Adrenal gland (tissue), 12 donors: ENCODE measurements around the gene SNX5. TPM values are rescaled to one million over a fixed set of nuclear protein-coding genes. Genes with fewer than 3 reads are reported as not detected.
A peak's percentile ranks its signal among the peaks of the same experiment; 100 is the strongest.

ENCODE experiments used
- DNase-seq, 7 donors: peaks; one replicate each; pipeline ENCODE4 v3.0.0-alpha.2; 2019 to 2020
- H3K27ac ChIP-seq, 5 donors: fragments of 200-600 bp; sonication (generic) in 4 of 5; 1 replicate in 3 of 5; 2 replicates in 2 of 5; pipeline versions ENCODE4 v1.5.1 to v1.8.0; 2016 to 2020; ENCODE audit warnings: mild to moderate bottlenecking in 1 of 5
- H3K27me3 ChIP-seq: fragments of 200-600 bp; 2 replicates; pipeline ENCODE4 v1.8.0; 2021
- H3K36me3 ChIP-seq, 2 donors: fragments of 200-600 bp; replicated peaks in 1 of 2; 1 replicate in 1 of 2; 2 replicates in 1 of 2; pipeline versions ENCODE4 v1.5.1 to v1.8.0; 2018 to 2022
- H3K4me1 ChIP-seq, 2 donors: fragments of 200-600 bp; replicated peaks in 1 of 2; 1 replicate in 1 of 2; 2 replicates in 1 of 2; pipeline versions ENCODE4 v1.5.1 to v1.8.0; 2018 to 2021
- H3K4me3 ChIP-seq, 4 donors: fragments of 200-600 bp; sonication (generic) in 3 of 4; one replicate each; pipeline ENCODE4 v1.5.1; 2016 to 2018
- H3K9me3 ChIP-seq, 3 donors: fragments of 200-600 bp; sonication (generic) in 1 of 3; replicated peaks in 1 of 3; 1 replicate in 2 of 3; 2 replicates in 1 of 3; pipeline versions ENCODE4 v1.5.1 to v1.8.0; 2016 to 2021
- POLR2A ChIP-seq, 2 donors: fragments of 450-650 bp; IDR thresholded peaks; one replicate each; pipeline ENCODE4 v1.6.1; 2017; ENCODE audit warnings: antibody characterized with exemption in 2 of 2, mild to moderate bottlenecking in 2 of 2, moderate library complexity in 1 of 2
- WGBS, 4 donors: extraction: QIAGEN DNeasy Blood & Tissue Kit in 2 of 4; methylation state at CpG; one replicate each; pipeline versions ENCODE4 v1.1.5 to v1.1.7; 2013 to 2017; 5-methylcytosine and 5-hydroxymethylcytosine counted together
- intact Hi-C, 2 donors: fragments of 100-400 bp; cut with DNase I; formaldehyde crosslinking; loops; one replicate each; pipeline versions ENCODE4 v1.14.1 to v1.15.0; 2022 to 2023
- polyA plus RNA-seq, 3 donors: library from polyadenylated mRNA; stranded (reverse); fragments of 200-250 nt in 2 of 3; fragments of 350-450 nt in 1 of 3; fragmentation: Illumina TruSeq in 1 of 3; extraction: RNeasy Lipid Tissue Mini Kit (QIAGEN cat#74804) in 1 of 3; gene quantifications; one replicate each; pipeline ENCODE4 v1.2.3, GENCODE V29; 2013 to 2014
- total RNA-seq, 9 donors: library from RNA; depleted of rRNA in 4 of 9; stranded (reverse); fragments of >200 nt in 4 of 9; fragments of 120-200 nt in 1 of 9; fragmentation: NEBNext Ultra II Directional in 1 of 9; extraction: Animal tissue kit (Norgen Biotek cat#: 25700) in 1 of 9; gene quantifications; one replicate each; pipeline versions ENCODE4 v1.1.0 to v1.2.4, GENCODE V29; 2013 to 2023
- TF ChIP-seq, protein P1 (sequence below), 6 experiments: fragments of 450-650 bp in 4 of 6; fragments of 200-600 bp in 2 of 6; sonication (generic) in 1 of 6; IDR thresholded peaks; 1 replicate in 5 of 6; 2 replicates in 1 of 6; pipeline versions ENCODE4 v1.5.1 to v1.8.0; 2016 to 2021; ENCODE audit warnings: antibody characterized with exemption in 6 of 6, mild to moderate bottlenecking in 2 of 6, moderate library complexity in 1 of 6
- donor health status: healthy with polysubstance abuse.
- donor health status: Bipolar disorder and iron deficiency.
- donor health status: DM: yes; HTN: yes; CAD: no.
- donor health status: DM: no; HTN: no; CAD: no.
- donor health status: DM: no; HTN: no; CAD: no.
- donor health status: DM: yes; HTN: yes; CAD: no.

SNX5 gene
- total and polyA plus RNA-seq, 12 donors, result 103 to 201 (median 144) TPM

- Histone ChIP-seq H3K4me3 (no peak overlapping the region), H3K27ac (peak overlapping the region in 2 of 5 donors; percentile 54 to 72)
- DNase-seq, result peak in 6 of 7 donors; percentile 40 to 69 (median 62)
Observed at GRCh38 chr20:17910828-17911294, 57.7 kb downstream of the SNX5 start.

GRCh38 chr20:17909869-17910321 is 58.7 kb downstream of the SNX5 start:
- intact Hi-C loops, result loop anchor here (10.0 kb wide), 2 partner anchors 375 to 405 kb away; partner anchors contain the start of gene BFSP1 (in 1 of the 2)
- 67 to 80% (median 71%) methylated on average over 4 of the region's 4 CpGs for WGBS, 4 donors
- Histone ChIP-seq H3K9me3 (no peaks in the 10 kb centered on the region), H3K4me3 (no peak overlapping the region), H3K27me3 (no peaks in the 10 kb centered on the region), H3K36me3 (no peaks in the 10 kb centered on the region), H3K27ac (peak overlapping the region in 1 of 5 donors; percentile 3), H3K4me1 (peaks cover 0 to 18% of the 10 kb centered on the region in 2 donors)
- DNase-seq, result no peak
- no peak for TF ChIP-seq POLR2A (IDR thresholded peaks at IDR 0.05)
- TF ChIP-seq, protein P1, sequence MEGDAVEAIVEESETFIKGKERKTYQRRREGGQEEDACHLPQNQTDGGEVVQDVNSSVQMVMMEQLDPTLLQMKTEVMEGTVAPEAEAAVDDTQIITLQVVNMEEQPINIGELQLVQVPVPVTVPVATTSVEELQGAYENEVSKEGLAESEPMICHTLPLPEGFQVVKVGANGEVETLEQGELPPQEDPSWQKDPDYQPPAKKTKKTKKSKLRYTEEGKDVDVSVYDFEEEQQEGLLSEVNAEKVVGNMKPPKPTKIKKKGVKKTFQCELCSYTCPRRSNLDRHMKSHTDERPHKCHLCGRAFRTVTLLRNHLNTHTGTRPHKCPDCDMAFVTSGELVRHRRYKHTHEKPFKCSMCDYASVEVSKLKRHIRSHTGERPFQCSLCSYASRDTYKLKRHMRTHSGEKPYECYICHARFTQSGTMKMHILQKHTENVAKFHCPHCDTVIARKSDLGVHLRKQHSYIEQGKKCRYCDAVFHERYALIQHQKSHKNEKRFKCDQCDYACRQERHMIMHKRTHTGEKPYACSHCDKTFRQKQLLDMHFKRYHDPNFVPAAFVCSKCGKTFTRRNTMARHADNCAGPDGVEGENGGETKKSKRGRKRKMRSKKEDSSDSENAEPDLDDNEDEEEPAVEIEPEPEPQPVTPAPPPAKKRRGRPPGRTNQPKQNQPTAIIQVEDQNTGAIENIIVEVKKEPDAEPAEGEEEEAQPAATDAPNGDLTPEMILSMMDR (IDR thresholded peaks at IDR 0.05), result no peak

More at GRCh38 chr20:17910828-17911294, 57.7 kb downstream of the SNX5 start:
- Histone ChIP-seq H3K27me3 (no peaks in the 10 kb centered on the region), H3K4me1 (peaks cover 0 to 18% of the 10 kb centered on the region in 2 donors), H3K36me3 (no peaks in the 10 kb centered on the region), H3K9me3 (no peaks in the 10 kb centered on the region)
- peak in 1 of 2 donors; percentile 18 for TF ChIP-seq POLR2A (IDR thresholded peaks at IDR 0.05)
- TF ChIP-seq, protein P1 (IDR thresholded peaks at IDR 0.05), result no peak
- 21 to 27% (median 22%) methylated on average over 6 of the region's 6 CpGs for WGBS, 4 donors
- intact Hi-C loops, result no loop called here

- Histone ChIP-seq H3K9me3 (no peaks in the 10 kb centered on the region), H3K36me3 (no peaks in the 10 kb centered on the region), H3K27ac (no peak overlapping the region), H3K4me1 (peaks cover 0 to 7% of the 10 kb centered on the region in 2 donors), H3K27me3 (no peaks in the 10 kb centered on the region), H3K4me3 (no peak overlapping the region)
- no peak for DNase-seq
- 83 to 92% (median 89%) methylated on average over 7 of the region's 7 CpGs for WGBS, 4 donors
- no peak for TF ChIP-seq POLR2A (IDR thresholded peaks at IDR 0.05)
- TF ChIP-seq, protein P1 (IDR thresholded peaks at IDR 0.05), result no peak
- intact Hi-C loops, result loop anchor here (10.0 kb wide), 2 partner anchors 371 to 401 kb away; partner anchors contain the start of gene BFSP1 (in 1 of the 2)
Observed at GRCh38 chr20:17905544-17905943, 63.0 kb downstream of the SNX5 start.

DNA sequence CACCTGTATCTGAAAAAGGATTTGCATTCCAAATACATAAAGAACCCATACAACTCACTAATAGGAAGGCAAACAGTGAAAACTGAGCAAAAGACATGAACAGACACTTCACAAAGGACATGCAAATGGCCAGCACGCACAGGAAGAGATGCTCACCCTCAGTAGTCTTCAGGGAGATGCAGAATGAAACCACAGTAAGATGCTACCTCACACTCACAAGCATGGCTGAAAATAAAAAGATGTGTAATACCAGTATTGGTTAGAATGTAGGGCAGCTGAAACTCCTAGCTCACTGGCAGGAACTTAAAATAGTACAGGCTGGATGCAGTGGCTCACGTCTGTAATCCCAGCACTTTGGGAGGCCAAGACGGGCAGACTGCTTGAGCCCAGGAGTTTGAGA is 64.6 kb downstream of the SNX5 start:
- 49 to 86% (median 69%) methylated on average over 3 of the region's 3 CpGs for WGBS, 4 donors
- H3K4me1 ChIP-seq, result no peaks in the 10 kb centered on the region
- H3K36me3 ChIP-seq, result no peaks in the 10 kb centered on the region
- H3K27ac ChIP-seq, result no peak overlapping the region
- intact Hi-C loops, result loop anchor here (10.0 kb wide), 2 partner anchors 369 to 399 kb away; partner anchors contain the start of gene BFSP1 (in 1 of the 2)
- H3K4me3 ChIP-seq, result no peak overlapping the region
- no peak for TF ChIP-seq POLR2A (IDR thresholded peaks at IDR 0.05)
- TF ChIP-seq, protein P1 (IDR thresholded peaks at IDR 0.05), result no peak
- H3K27me3 ChIP-seq, result no peaks in the 10 kb centered on the region
- DNase-seq, result no peak
- H3K9me3 ChIP-seq, result no peaks in the 10 kb centered on the region
